PC-9 (cell line): ENCODE measurements around the gene TIGD6.

ENCODE experiments used
- EZH2 ChIP-seq: fragments of 200-600 bp; sonication (generic); IDR thresholded peaks from 2 replicates; pipeline ENCODE4 v1.8.0; 2017; ENCODE audit warnings: antibody characterized with exemption, low read depth
- TF ChIP-seq, protein P1 (sequence below): fragments of 200-600 bp; sonication (generic); conservative IDR thresholded peaks from 2 replicates; pipeline ENCODE4 v1.6.1; 2017; ENCODE audit warnings: mixed run types, antibody characterized with exemption, mild to moderate bottlenecking, moderate library complexity

- TF ChIP-seq, protein P1, sequence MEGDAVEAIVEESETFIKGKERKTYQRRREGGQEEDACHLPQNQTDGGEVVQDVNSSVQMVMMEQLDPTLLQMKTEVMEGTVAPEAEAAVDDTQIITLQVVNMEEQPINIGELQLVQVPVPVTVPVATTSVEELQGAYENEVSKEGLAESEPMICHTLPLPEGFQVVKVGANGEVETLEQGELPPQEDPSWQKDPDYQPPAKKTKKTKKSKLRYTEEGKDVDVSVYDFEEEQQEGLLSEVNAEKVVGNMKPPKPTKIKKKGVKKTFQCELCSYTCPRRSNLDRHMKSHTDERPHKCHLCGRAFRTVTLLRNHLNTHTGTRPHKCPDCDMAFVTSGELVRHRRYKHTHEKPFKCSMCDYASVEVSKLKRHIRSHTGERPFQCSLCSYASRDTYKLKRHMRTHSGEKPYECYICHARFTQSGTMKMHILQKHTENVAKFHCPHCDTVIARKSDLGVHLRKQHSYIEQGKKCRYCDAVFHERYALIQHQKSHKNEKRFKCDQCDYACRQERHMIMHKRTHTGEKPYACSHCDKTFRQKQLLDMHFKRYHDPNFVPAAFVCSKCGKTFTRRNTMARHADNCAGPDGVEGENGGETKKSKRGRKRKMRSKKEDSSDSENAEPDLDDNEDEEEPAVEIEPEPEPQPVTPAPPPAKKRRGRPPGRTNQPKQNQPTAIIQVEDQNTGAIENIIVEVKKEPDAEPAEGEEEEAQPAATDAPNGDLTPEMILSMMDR = peak; percentile 48; the same call in 1 of the 2 replicates
- TF ChIP-seq EZH2 = no peak
Measured at GRCh38 chr5:150045549-150045948, 45.1 kb upstream of the TIGD6 start.
